Activated CD8-positive, alpha-beta memory T cell treated with anti-CD3 and anti-CD28 coated beads for 4 hours (primary cell): ENCODE measurements around the gene TUBB1.

Experiments
- DNase-seq, 2 donors: peaks; one replicate each; pipeline ENCODE4 v3.0.0-alpha.2; 2020; ENCODE audit warnings: low read depth in 2 of 2

Gene TUBB1

GRCh38 chr20:59042151-59042795 lies 23.0 kb downstream of the TUBB1 start, which contains the start of gene PRELID3B:
Gene PRELID3B, minus strand, starts transcription at chr20:59042786. Its CDS starts 56 bp downstream, at chr20:59042730.
- DNase-seq: no peak

GRCh38 chr20:59042796-59043631 lies 23.8 kb downstream of the TUBB1 start:
- peak; percentile 89 to 90 for DNase-seq

GRCh38 chr20:59043698-59044097 lies 24.5 kb downstream of the TUBB1 start:
- DNase-seq: no peak

GRCh38 chr20:59044295-59044694 lies 25.1 kb downstream of the TUBB1 start:
- no peak for DNase-seq

- DNase-seq: no peak
These were observed 25.6 kb downstream of the TUBB1 start for GRCh38 chr20:59044796-59045195.

GRCh38 chr20:59046862-59047261 lies 27.6 kb downstream of the TUBB1 start:
- DNase-seq: no peak

- no peak for DNase-seq
These were observed 28.9 kb downstream of the TUBB1 start for GRCh38 chr20:59047938-59048680.

GRCh38 chr20:59048681-59049030 lies 29.4 kb downstream of the TUBB1 start:
- no peak for DNase-seq

GRCh38 chr20:59050437-59050836 lies 31.2 kb downstream of the TUBB1 start:
- DNase-seq: no peak

GRCh38 chr20:59051666-59052185 lies 32.5 kb downstream of the TUBB1 start:
- no peak for DNase-seq

- no peak for DNase-seq
These were observed 36.1 kb downstream of the TUBB1 start for GRCh38 chr20:59055302-59055701.

GRCh38 chr20:59062081-59062480 lies 42.9 kb downstream of the TUBB1 start:
- no peak for DNase-seq

GRCh38 chr20:59063358-59064213 lies 44.4 kb downstream of the TUBB1 start:
- no peak for DNase-seq

- DNase-seq: no peak
These were observed 45.0 kb downstream of the TUBB1 start for GRCh38 chr20:59064214-59064722.

GRCh38 chr20:59068534-59068933 lies 49.3 kb downstream of the TUBB1 start:
- no peak for DNase-seq

- no peak for DNase-seq
These were observed 49.8 kb downstream of the TUBB1 start for GRCh38 chr20:59069026-59069425.

- DNase-seq: no peak
These were observed 52.0 kb downstream of the TUBB1 start for GRCh38 chr20:59071216-59071615.

GRCh38 chr20:59073582-59073981 lies 54.4 kb downstream of the TUBB1 start:
- DNase-seq: no peak

GRCh38 chr20:59074456-59074855 lies 55.2 kb downstream of the TUBB1 start:
- no peak for DNase-seq

- no peak for DNase-seq
These were observed 56.8 kb downstream of the TUBB1 start for GRCh38 chr20:59075934-59076508.
